Endothelial cell (in vitro differentiated cells): ENCODE measurements around the gene UBE2M. TPM values are rescaled to one million over a fixed set of nuclear protein-coding genes. Genes with fewer than 3 reads are reported as not detected.

Experiments
- DNase-seq: peaks from one replicate; pipeline ENCODE4 v3.0.0; 2021; ENCODE audit warnings: low spot score
- H3K27ac Mint-ChIP-seq: one replicate; pipeline ENCODE4 v1.8.0; 2021; ENCODE audit warnings: mixed read lengths, inconsistent platforms; ENCODE audit not compliant: unreplicated experiment
- H3K27me3 Mint-ChIP-seq: one replicate; pipeline ENCODE4 v1.8.0; 2021; ENCODE audit warnings: mild to moderate bottlenecking, moderate library complexity, mixed read lengths, inconsistent platforms; ENCODE audit not compliant: unreplicated experiment
- H3K36me3 Mint-ChIP-seq: one replicate; pipeline ENCODE4 v1.8.0; 2021; ENCODE audit warnings: mild to moderate bottlenecking, low read depth, mixed read lengths, inconsistent platforms; ENCODE audit not compliant: unreplicated experiment
- H3K4me1 Mint-ChIP-seq: one replicate; pipeline ENCODE4 v1.8.0; 2021; ENCODE audit warnings: mild to moderate bottlenecking, mixed read lengths, inconsistent platforms; ENCODE audit not compliant: unreplicated experiment
- H3K4me3 Mint-ChIP-seq: one replicate; pipeline ENCODE4 v1.8.0; 2021; ENCODE audit warnings: mild to moderate bottlenecking, mixed read lengths, inconsistent platforms; ENCODE audit not compliant: unreplicated experiment
- H3K9me3 Mint-ChIP-seq: one replicate; pipeline ENCODE4 v1.8.0; 2021; ENCODE audit warnings: mixed read lengths, inconsistent platforms; ENCODE audit not compliant: unreplicated experiment
- CTCF ChIP-seq: fragments of 200-600 bp; sonication (generic); IDR thresholded peaks from one replicate; pipeline ENCODE4 v1.5.0; 2021; ENCODE audit warnings: antibody characterized with exemption; ENCODE audit not compliant: unreplicated experiment
- total RNA-seq: library from RNA; stranded (reverse); fragmentation: NEBNext Ultra II Directional; extraction: Animal tissue kit (Norgen Biotek cat#: 25700); gene quantifications from one replicate; pipeline ENCODE4 v1.2.1, GENCODE V29; 2021; ENCODE audit not compliant: unreplicated experiment

UBE2M gene
- total RNA-seq, 1 donor from 2014 or later: 81.6 TPM

- H3K4me3 Mint-ChIP-seq: peak overlapping the region; percentile 98
- no peak for DNase-seq
- H3K4me1 Mint-ChIP-seq: peaks cover 34% of the 10 kb centered on the region
- peaks cover 25% of the 10 kb centered on the region for H3K27me3 Mint-ChIP-seq
- TF ChIP-seq CTCF: no peak
- peak overlapping the region; percentile 70 for H3K27ac Mint-ChIP-seq
- H3K9me3 Mint-ChIP-seq: no peaks in the 10 kb centered on the region
- peaks cover 42% of the 10 kb centered on the region for H3K36me3 Mint-ChIP-seq
Observed at GRCh38 chr19:58555920-58556621, 2.3 kb downstream of the UBE2M start.

GRCh38 chr19:58555369-58555885, 3.0 kb downstream of the UBE2M start:
- Mint-ChIP-seq H3K4me3 (peak overlapping the region; percentile 92), H3K27ac (peak overlapping the region; percentile 97), H3K27me3 (peaks cover 25% of the 10 kb centered on the region), H3K36me3 (peaks cover 44% of the 10 kb centered on the region), H3K9me3 (no peaks in the 10 kb centered on the region), H3K4me1 (peaks cover 33% of the 10 kb centered on the region)
- TF ChIP-seq CTCF: no peak
- no peak for DNase-seq

GRCh38 chr19:58554494-58555368, 3.7 kb downstream of the UBE2M start, which contains the start of gene CHMP2A:
TSS of gene CHMP2A (minus strand) at chr19:58555105. CDS start at chr19:58554212, 893 bp downstream.
- Mint-ChIP-seq H3K4me3 (peak within 1 kb of the TSS; percentile 92), H3K27me3 (peaks cover 21% of the 10 kb centered on the region), H3K36me3 (peaks cover 48% of the 10 kb centered on the region), H3K27ac (peak within 1 kb of the TSS; percentile 97), H3K4me1 (peaks cover 30% of the 10 kb centered on the region), H3K9me3 (no peaks in the 10 kb centered on the region)
- no peak for TF ChIP-seq CTCF
- peak; percentile 98 for DNase-seq

GRCh38 chr19:58553799-58554493, 4.5 kb downstream of the UBE2M start:
- H3K27ac Mint-ChIP-seq: peak overlapping the region; percentile 97
- peak overlapping the region; percentile 92 for H3K4me3 Mint-ChIP-seq
- peaks cover 52% of the 10 kb centered on the region for H3K36me3 Mint-ChIP-seq
- H3K4me1 Mint-ChIP-seq: peaks cover 30% of the 10 kb centered on the region
- DNase-seq: no peak
- no peaks in the 10 kb centered on the region for H3K9me3 Mint-ChIP-seq
- peaks cover 18% of the 10 kb centered on the region for H3K27me3 Mint-ChIP-seq
- TF ChIP-seq CTCF: no peak
